ENCODE measurements around the gene GLCCI1.

Gene GLCCI1

GRCh38 chr7:8109196-8110022 lies 140.8 kb downstream of the GLCCI1 start:
- DNase-seq: no peak

- DNase-seq: peak; percentile 33
Measured at GRCh38 chr7:8111282-8111960, 142.8 kb downstream of the GLCCI1 start.

GRCh38 chr7:8112685-8113084 lies 144.1 kb downstream of the GLCCI1 start:
- no peak for DNase-seq

GRCh38 chr7:8113184-8113583 lies 144.6 kb downstream of the GLCCI1 start:
- DNase-seq: no peak

- no peak for DNase-seq
Measured at GRCh38 chr7:8114175-8114574, 145.6 kb downstream of the GLCCI1 start.

- no peak for DNase-seq
Measured at GRCh38 chr7:8115547-8116402, 147.2 kb downstream of the GLCCI1 start.

GRCh38 chr7:8117195-8117594 lies 148.6 kb downstream of the GLCCI1 start:
- DNase-seq: no peak

GRCh38 chr7:8119262-8119661 lies 150.7 kb downstream of the GLCCI1 start:
- no peak for DNase-seq

GRCh38 chr7:8120390-8121058 lies 151.9 kb downstream of the GLCCI1 start:
- no peak for DNase-seq

- DNase-seq: no peak
Measured at GRCh38 chr7:8121243-8121642, 152.6 kb downstream of the GLCCI1 start.

- DNase-seq: no peak
Measured at GRCh38 chr7:8125680-8126444, 157.3 kb downstream of the GLCCI1 start.

GRCh38 chr7:8126601-8127167 lies 158.1 kb downstream of the GLCCI1 start:
- DNase-seq: no peak

GRCh38 chr7:8128449-8129317 lies 160.1 kb downstream of the GLCCI1 start:
- no peak for DNase-seq

GRCh38 chr7:8129318-8129659 lies 160.7 kb downstream of the GLCCI1 start:
- DNase-seq: no peak

GRCh38 chr7:8130663-8131062 lies 162.1 kb downstream of the GLCCI1 start:
- DNase-seq: no peak

GRCh38 chr7:8131694-8132605 lies 163.4 kb downstream of the GLCCI1 start:
- DNase-seq: no peak

- DNase-seq: no peak
Measured at GRCh38 chr7:8133188-8133848, 164.7 kb downstream of the GLCCI1 start.

- DNase-seq: no peak
Measured at GRCh38 chr7:8134089-8134733, 165.6 kb downstream of the GLCCI1 start.

- DNase-seq: no peak
Measured at GRCh38 chr7:8135417-8135816, 166.8 kb downstream of the GLCCI1 start.
